RWPE1 (cell line): ENCODE data around the gene KIRREL3.

Experiments used
- CTCF ChIA-PET: fragments of 350-600 bp; sonication (Branson Sonifier 250); formaldehyde crosslinking; extraction: SDS; loops from one replicate; lab custom pipeline; 2021; lab: Yijun Ruan, JAX
- POLR2A ChIA-PET: fragments of 400-600 bp; formaldehyde crosslinking; extraction: SDS; loops from one replicate; lab custom pipeline; 2020; ENCODE audit warnings: antibody characterized with exemption; ENCODE audit not compliant: low non-redundant PET; lab: Yijun Ruan, JAX
- DNase-seq: peaks from one replicate; pipeline ENCODE4 v3.0.0; 2012; ENCODE audit warnings: low spot score
- H3K27ac ChIP-seq: fragments of 450-650 bp; 2 replicates; pipeline ENCODE4 v1.5.1; 2017
- TF ChIP-seq, protein P1 (sequence below): fragments of 450-650 bp; conservative IDR thresholded peaks from 2 replicates; pipeline ENCODE4 v1.5.1; 2017; ENCODE audit warnings: low read depth, mild to moderate bottlenecking

Gene KIRREL3

GRCh38 chr11:126740846-126741245 is 259.7 kb downstream of the KIRREL3 start:
- ChIA-PET CTCF (no interaction called here), POLR2A (no interaction called here)
- no peak overlapping the region for H3K27ac ChIP-seq
- DNase-seq: no peak
- TF ChIP-seq, protein P1, sequence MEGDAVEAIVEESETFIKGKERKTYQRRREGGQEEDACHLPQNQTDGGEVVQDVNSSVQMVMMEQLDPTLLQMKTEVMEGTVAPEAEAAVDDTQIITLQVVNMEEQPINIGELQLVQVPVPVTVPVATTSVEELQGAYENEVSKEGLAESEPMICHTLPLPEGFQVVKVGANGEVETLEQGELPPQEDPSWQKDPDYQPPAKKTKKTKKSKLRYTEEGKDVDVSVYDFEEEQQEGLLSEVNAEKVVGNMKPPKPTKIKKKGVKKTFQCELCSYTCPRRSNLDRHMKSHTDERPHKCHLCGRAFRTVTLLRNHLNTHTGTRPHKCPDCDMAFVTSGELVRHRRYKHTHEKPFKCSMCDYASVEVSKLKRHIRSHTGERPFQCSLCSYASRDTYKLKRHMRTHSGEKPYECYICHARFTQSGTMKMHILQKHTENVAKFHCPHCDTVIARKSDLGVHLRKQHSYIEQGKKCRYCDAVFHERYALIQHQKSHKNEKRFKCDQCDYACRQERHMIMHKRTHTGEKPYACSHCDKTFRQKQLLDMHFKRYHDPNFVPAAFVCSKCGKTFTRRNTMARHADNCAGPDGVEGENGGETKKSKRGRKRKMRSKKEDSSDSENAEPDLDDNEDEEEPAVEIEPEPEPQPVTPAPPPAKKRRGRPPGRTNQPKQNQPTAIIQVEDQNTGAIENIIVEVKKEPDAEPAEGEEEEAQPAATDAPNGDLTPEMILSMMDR: no peak

DNA sequence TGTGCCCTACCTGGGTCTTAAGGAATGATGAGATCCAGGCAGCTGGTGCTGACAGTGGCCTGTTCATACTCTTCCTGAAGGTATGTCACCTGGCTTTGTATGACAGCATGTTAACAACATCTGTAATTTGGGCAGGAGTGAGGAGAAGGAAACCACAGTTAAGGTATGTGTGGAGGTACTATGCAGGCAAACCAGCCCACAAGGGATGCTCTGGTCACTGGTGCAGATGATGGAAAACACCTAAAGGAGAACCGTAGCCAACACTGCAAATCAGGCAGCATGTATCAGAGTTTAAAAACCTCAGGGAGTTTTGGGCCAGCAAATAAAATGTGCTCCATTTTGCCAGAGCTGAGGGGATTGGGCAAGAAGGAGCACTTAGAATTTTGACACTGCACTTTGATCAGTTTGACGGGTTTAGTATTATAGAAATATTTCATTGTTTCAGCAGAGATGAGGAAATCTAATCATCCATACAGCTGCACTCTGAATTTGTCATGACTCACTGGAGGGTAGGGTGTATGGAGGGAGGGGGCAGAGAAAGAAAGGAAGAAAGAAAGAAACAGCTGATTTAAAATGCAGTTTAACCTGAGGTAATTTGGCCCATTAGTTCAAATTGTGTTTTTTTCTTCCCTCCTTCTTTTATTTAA is 260.9 kb downstream of the KIRREL3 start:
- TF ChIP-seq, protein P1: no peak
- DNase-seq: peak; percentile 5
- CTCF ChIA-PET: interaction anchor here (0.7 kb wide), 1 partner anchor 1688 kb away, joined by 3 read pairs; no protein-coding TSS in a partner anchor
- H3K27ac ChIP-seq: no peak overlapping the region
- POLR2A ChIA-PET: no interaction called here

- DNase-seq: no peak
- POLR2A ChIA-PET: no interaction called here
- CTCF ChIA-PET: interaction anchor here (0.7 kb wide), 1 partner anchor 1689 kb away, joined by 3 read pairs; no protein-coding TSS in a partner anchor
- H3K27ac ChIP-seq: no peak overlapping the region
- TF ChIP-seq, protein P1: no peak
Observed at GRCh38 chr11:126738295-126739031, 262.1 kb downstream of the KIRREL3 start.

DNA sequence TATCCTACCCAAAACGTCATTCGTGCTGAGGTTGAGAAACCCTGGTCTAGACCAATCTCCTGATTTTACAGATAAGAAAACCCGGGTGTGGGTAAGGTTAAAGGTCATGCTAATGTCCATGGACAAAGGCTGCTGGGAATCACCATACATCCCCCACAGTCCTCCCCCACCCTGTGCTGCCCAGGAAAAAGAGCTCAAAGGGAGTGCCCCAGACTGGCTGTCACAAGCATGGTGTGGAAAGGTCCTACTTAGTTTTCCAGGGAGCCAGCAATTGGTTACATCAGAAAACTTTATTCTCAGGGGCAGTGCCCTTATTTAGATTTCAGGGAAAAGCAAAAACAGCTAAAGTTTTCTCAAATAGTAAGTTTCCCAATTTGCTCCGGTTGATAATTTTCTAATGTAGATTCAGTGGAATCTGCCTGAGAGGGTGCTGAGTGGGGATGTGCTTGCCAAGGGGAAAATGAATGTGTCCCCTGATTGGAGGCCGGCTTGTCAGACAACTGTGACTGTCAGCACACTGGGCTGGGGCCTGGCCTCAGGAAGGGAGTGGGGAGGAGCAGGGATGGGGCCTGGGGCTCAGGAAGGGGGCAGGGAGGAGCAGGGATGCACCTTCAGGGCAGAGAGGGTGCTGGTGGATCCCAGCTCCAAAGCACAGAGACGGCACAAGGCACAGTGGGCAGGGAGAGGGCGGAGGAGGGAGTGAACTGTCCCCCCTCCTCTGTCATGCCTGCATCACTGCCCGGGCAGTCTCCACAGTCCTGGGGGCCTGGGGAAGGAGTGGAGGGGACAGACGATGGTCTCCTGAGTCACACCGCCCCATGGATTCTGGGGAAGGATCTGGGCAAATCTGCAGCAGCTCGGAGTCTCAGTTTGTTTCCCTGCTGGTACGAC is 263.6 kb downstream of the KIRREL3 start:
- ChIA-PET POLR2A (no interaction called here), CTCF (interaction anchor here (0.6 kb wide), 2 partner anchors 26 to 1307 kb away, joined by 3 to 4 read pairs; no protein-coding TSS in a partner anchor)
- no peak for DNase-seq
- no peak overlapping the region for H3K27ac ChIP-seq
- TF ChIP-seq, protein P1: no peak

DNA sequence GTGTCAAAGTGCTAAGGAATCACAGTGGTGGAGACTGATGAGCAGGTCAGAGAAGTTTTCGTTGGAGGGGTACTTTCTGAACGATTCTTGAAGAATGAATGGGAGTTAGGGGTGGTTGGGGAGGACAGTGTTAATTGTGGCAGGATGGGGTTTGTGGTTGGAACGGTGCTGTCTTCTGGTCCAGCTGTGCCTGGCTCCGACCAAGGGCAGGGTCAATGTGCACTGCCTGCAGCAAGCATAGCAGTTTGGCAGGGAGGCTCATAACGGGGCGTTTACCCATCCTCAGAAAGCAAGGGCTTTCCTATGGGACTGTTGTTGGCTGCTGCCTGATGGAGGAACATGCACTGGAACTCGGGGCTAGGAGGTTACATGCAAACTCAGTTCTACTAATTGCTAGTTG is 265.8 kb downstream of the KIRREL3 start:
- TF ChIP-seq, protein P1: no peak
- ChIA-PET CTCF (no interaction called here), POLR2A (no interaction called here)
- no peak for DNase-seq
- H3K27ac ChIP-seq: no peak overlapping the region

GRCh38 chr11:126733685-126734084 is 266.9 kb downstream of the KIRREL3 start:
- DNase-seq: no peak
- CTCF ChIA-PET: interaction anchor here (0.7 kb wide), 1 partner anchor 18 kb away, joined by 3 read pairs; no protein-coding TSS in a partner anchor
- no peak overlapping the region for H3K27ac ChIP-seq
- POLR2A ChIA-PET: no interaction called here
- TF ChIP-seq, protein P1: no peak
